GM12878 (cell line): ENCODE measurements around the gene HSD17B11. TPM values are rescaled to one million over a fixed set of nuclear protein-coding genes. Genes with fewer than 3 reads are reported as not detected.

Experiments
- ATAC-seq: fragments of 200-7000 bp; cut with Tn5 transposase; 3 replicates; pipeline ENCODE4 v1.9.1; 2020; ENCODE audit warnings: mild to moderate bottlenecking, moderate library complexity
- BruUV-seq: library from RNA; stranded (reverse); fragments of 400-500 nt; replicated peaks from 2 replicates; lab custom pipeline; 2021; lab: Mats Ljungman, UMichigan
- CTCF ChIA-PET: fragments of 300-600 bp; sonication (Branson Sonifier 250); formaldehyde crosslinking; extraction: SDS; loops from one replicate; lab custom pipeline; 2021; ENCODE audit warnings: inconsistent platforms; lab: Yijun Ruan, JAX
- POLR2A ChIA-PET: fragments of 350-600 bp; formaldehyde crosslinking; extraction: SDS; loops from one replicate; lab custom pipeline; 2021; ENCODE audit warnings: inconsistent platforms; lab: Charles Lee
- RAD21 ChIA-PET: fragments of 300-600 bp; sonication (Branson Sonifier 250); formaldehyde crosslinking; loops from one replicate; lab custom pipeline; 2023; ENCODE audit warnings: antibody characterized with exemption; ENCODE audit not compliant: unreplicated experiment; lab: Charles Lee
- SMC1A ChIA-PET: fragments of 300-600 bp; sonication (Branson Sonifier 250); formaldehyde crosslinking; loops from one replicate; lab custom pipeline; 2023; ENCODE audit not compliant: unreplicated experiment, uncharacterized antibody; lab: Charles Lee
- DNase-seq: peaks from one replicate; pipeline ENCODE4 v3.0.0-alpha.2; 2011; ENCODE audit warnings: low read depth, low spot score
- FAIRE-seq: peaks from 3 replicates; lab custom pipeline; 2011; peaks lifted over from hg19 to GRCh38; lab: Jason Lieb, UNC
- H2AFZ ChIP-seq: 2 replicates; pipeline ENCODE4 v1.6.0; 2011; ENCODE audit warnings: low read depth, low read length, control low read depth; ENCODE audit not compliant: control insufficient read depth
- H3K27ac ChIP-seq: 2 replicates; pipeline ENCODE4 v1.5.1; 2011; ENCODE audit warnings: control low read depth; ENCODE audit not compliant: control insufficient read depth, insufficient read depth
- H3K27me3 ChIP-seq, 2 experiments: replicated peaks in 1 of 2; 2 replicates each; pipeline versions ENCODE4 v1.6.0 to v1.6.1; 2011; ENCODE audit warnings: low read length in 1 of 2; ENCODE audit not compliant: control insufficient read depth in 2 of 2, insufficient read depth in 2 of 2
- H3K36me3 ChIP-seq, 2 experiments: 2 replicates each; pipeline ENCODE4 v1.5.1; 2011; ENCODE audit warnings: low read length in 1 of 2; ENCODE audit not compliant: control insufficient read depth in 2 of 2, insufficient read depth in 2 of 2
- H3K4me1 ChIP-seq: 2 replicates; pipeline ENCODE4 v1.6.1; 2011; ENCODE audit warnings: mild to moderate bottlenecking, low read length, moderate library complexity, mixed read lengths; ENCODE audit not compliant: control insufficient read depth, insufficient read depth
- H3K4me2 ChIP-seq: 2 replicates; pipeline ENCODE4 v1.6.0; 2011; ENCODE audit warnings: control low read depth; ENCODE audit not compliant: control insufficient read depth, insufficient read depth
- H3K4me3 ChIP-seq: fragments of 200-600 bp; sonication (generic); 2 replicates; pipeline ENCODE4 v1.5.1; 2016
- H3K79me2 ChIP-seq: 2 replicates; pipeline ENCODE4 v1.6.0; 2011; ENCODE audit warnings: low read length; ENCODE audit not compliant: control insufficient read depth, insufficient read depth
- H3K9ac ChIP-seq: 2 replicates; pipeline ENCODE4 v1.8.0; 2011; ENCODE audit warnings: low read length, control low read depth, mixed read lengths; ENCODE audit not compliant: control insufficient read depth, insufficient read depth
- H3K9me3 ChIP-seq: replicated peaks from 3 replicates; pipeline ENCODE4 v1.5.1; 2011; ENCODE audit warnings: mild to moderate bottlenecking, low read length; ENCODE audit not compliant: control insufficient read depth, insufficient read depth
- H4K20me1 ChIP-seq: 2 replicates; pipeline ENCODE4 v1.6.0; 2011; ENCODE audit not compliant: control insufficient read depth, insufficient read depth
- ASH2L ChIP-seq: fragments of 300-600, 200-600 bp; sonication (generic); IDR thresholded peaks from 2 replicates; pipeline ENCODE4 v1.6.1; 2017; ENCODE audit warnings: low read depth, mild to moderate bottlenecking, borderline replicate concordance
- ATF2 ChIP-seq: IDR thresholded peaks from 2 replicates; pipeline ENCODE4 v1.6.1; 2012; ENCODE audit warnings: low read length, inconsistent platforms
- BCL3 ChIP-seq: IDR thresholded peaks from 2 replicates; pipeline ENCODE4 v1.6.1; 2011; ENCODE audit warnings: borderline replicate concordance, low read depth, mild to moderate bottlenecking, moderate library complexity, low read length; ENCODE audit not compliant: insufficient read depth, poor library complexity, severe bottlenecking
- CEBPB ChIP-seq, 2 experiments: fragments of 150-350 bp in 1 of 2; IDR thresholded peaks; 2 replicates each; pipeline ENCODE4 v1.6.1; 2012 to 2014; ENCODE audit warnings: low read depth in 2 of 2, low read length in 2 of 2, borderline replicate concordance in 1 of 2, inconsistent platforms in 1 of 2
- HDAC2 ChIP-seq: fragments of 200-600 bp; sonication (generic); IDR thresholded peaks from 2 replicates; pipeline ENCODE4 v1.6.1; 2017
- MAX ChIP-seq: IDR thresholded peaks from 2 replicates; pipeline ENCODE4 v1.6.1; 2012; ENCODE audit warnings: low read depth, low read length, improper control_type of control experiment
- MEF2B ChIP-seq: fragments of 450-650 bp; IDR thresholded peaks from 2 replicates; pipeline ENCODE4 v1.6.1; 2018; ENCODE audit warnings: mild to moderate bottlenecking, moderate library complexity; ENCODE audit not compliant: partially characterized antibody, poor library complexity, severe bottlenecking
- NFXL1 ChIP-seq: fragments of 450-650 bp; IDR thresholded peaks from 2 replicates; pipeline ENCODE4 v1.6.1; 2017; ENCODE audit warnings: antibody characterized with exemption, mild to moderate bottlenecking, borderline replicate concordance
- NR2F1 ChIP-seq: fragments of 450-650 bp; conservative IDR thresholded peaks from 2 replicates; pipeline ENCODE4 v1.6.1; 2017; ENCODE audit warnings: mild to moderate bottlenecking
- PKNOX1 ChIP-seq: fragments of 450-650 bp; IDR thresholded peaks from 2 replicates; pipeline ENCODE4 v1.6.1; 2016; ENCODE audit warnings: mild to moderate bottlenecking
- SMC3 ChIP-seq: IDR thresholded peaks from 2 replicates; pipeline ENCODE4 v1.6.1; 2011; ENCODE audit warnings: low read length, improper control_type of control experiment, borderline replicate concordance
- STAT3 ChIP-seq: IDR thresholded peaks from 2 replicates; pipeline ENCODE4 v1.6.1; 2011; ENCODE audit warnings: low read depth, low read length, improper control_type of control experiment
- TAF1 ChIP-seq: IDR thresholded peaks from 2 replicates; pipeline ENCODE4 v1.6.1; 2011; ENCODE audit warnings: mild to moderate bottlenecking, low read depth, low read length, borderline replicate concordance
- ZNF207 ChIP-seq: fragments of 450-650 bp; IDR thresholded peaks from 2 replicates; pipeline ENCODE4 v1.6.1; 2014; ENCODE audit warnings: antibody characterized with exemption, mild to moderate bottlenecking, borderline replicate concordance
- ZNF384 ChIP-seq: IDR thresholded peaks from 2 replicates; pipeline ENCODE4 v1.6.1; 2012; ENCODE audit warnings: low read depth, mild to moderate bottlenecking, low read length, improper control_type of control experiment, borderline replicate concordance
- WGBS: methylation state at CpG from one replicate; pipeline ENCODE4 v1.1.6; 2016; ENCODE audit warnings: low lambda C conversion rate; ENCODE audit not compliant: insufficient replicate concordance, insufficient coverage; ENCODE audit errors: missing lambda C conversion rate; 5-methylcytosine and 5-hydroxymethylcytosine counted together
- in situ Hi-C: fragments of 300-500 bp; cut with MboI; formaldehyde crosslinking; loops from 9 replicates; pipeline ENCODE4 v1.14.3; 2018; ENCODE audit warnings: mixed read lengths
- intact Hi-C: fragments of 100-400 bp; cut with micrococcal nuclease; formaldehyde crosslinking; loops from one replicate; pipeline ENCODE4 v1.14.2; 2022; ENCODE audit not compliant: unreplicated experiment
- polyA plus RNA-seq, 11 experiments: library from polyadenylated mRNA; depleted of rRNA in 4 of 11; unstranded in 6 of 11; stranded (reverse) in 5 of 11; fragments of >200 nt; fragmentation: Nextera tagmentation in 4 of 11; fragmentation: Illumina TruSeq in 1 of 11; extraction: Ambion mirVana in 4 of 11; extraction: Trizol in 1 of 11; gene quantifications; 1 replicate in 1 of 11; 2 replicates in 10 of 11; pipeline versions ENCODE4 v1.2.1 to v1.2.3, GENCODE V29; 2011 to 2016; ENCODE audit warnings: inconsistent platforms in 2 of 11, missing spikeins in 2 of 11, low read depth in 1 of 11
- total RNA-seq, 4 experiments: library from RNA; depleted of rRNA in 3 of 4; stranded (reverse); fragments of >200 nt in 3 of 4; fragmentation: Illumina TruSeq in 1 of 4; extraction: Trizol in 1 of 4; gene quantifications; 2 replicates each; pipeline versions ENCODE4 v1.2.1 to v1.2.3, GENCODE V29; 2013 to 2021

HSD17B11 gene
- total and polyA plus RNA-seq, 10 of the 15 experiments (the other 5 are each of a cell fraction or from before 2014, with no cell fraction given), result 10.3 to 29.5 (median 17.7) TPM

- no peak for TF ChIP-seq BCL3
- no peak for TF ChIP-seq SMC3
- TF ChIP-seq ATF2, result no peak
- no peak for TF ChIP-seq STAT3
- TF ChIP-seq NFXL1, result no peak
Observed at GRCh38 chr4:87337361-87337760, 53.6 kb downstream of the HSD17B11 start (continued).

GRCh38 chr4:87333267-87333666 lies 57.7 kb downstream of the HSD17B11 start:
- ChIA-PET POLR2A (no interaction called here), CTCF (no interaction called here), SMC1A (no interaction called here), RAD21 (no interaction called here)
- Histone ChIP-seq H3K36me3 (no peaks in the 10 kb centered on the region), H3K9ac (no peak overlapping the region), H3K4me3 (no peak overlapping the region), H2AFZ (no peak overlapping the region), H3K27ac (no peak overlapping the region), H3K4me1 (no peaks in the 10 kb centered on the region), H3K79me2 (no peaks in the 10 kb centered on the region), H4K20me1 (no peaks in the 10 kb centered on the region), H3K9me3 (peaks cover 3% of the 10 kb centered on the region; the same call in 2 of the 3 replicates), H3K4me2 (no peak overlapping the region), H3K27me3 (no peaks in the 10 kb centered on the region)
- intact Hi-C loops, result no loop called here
- no peak for TF ChIP-seq HDAC2
- TF ChIP-seq PKNOX1, result no peak
- no peak for TF ChIP-seq CEBPB (IDR thresholded peaks at IDR 0.05; ENCODE audit: borderline replicate concordance in 1 of 2, low read depth in 2 of 2, low read length in 2 of 2)
- no peak for TF ChIP-seq TAF1
- TF ChIP-seq ASH2L, result no peak
- TF ChIP-seq MAX, result no peak
- no peak for TF ChIP-seq MEF2B
- no peak for TF ChIP-seq NFXL1
- no peak for TF ChIP-seq ZNF207
- no peak for TF ChIP-seq NR2F1
- no peak for TF ChIP-seq ZNF384
- no peak for ATAC-seq
- FAIRE-seq, result no peak
- no TSS peak for BruUV-seq
- no peak for DNase-seq
- WGBS, result 94% methylated on average over 1 of the region's 1 CpG
- in situ Hi-C loops, result no loop called here
